Right renal cortex interstitium (tissue), 3 donors: ENCODE measurements around the gene HIGD1A. TPM values are rescaled to one million over a fixed set of nuclear protein-coding genes. Genes with fewer than 3 reads are reported as not detected.
A peak's percentile ranks its signal among the peaks of the same experiment; 100 is the strongest.

Source experiments
- DNase-seq, 3 donors: peaks; one replicate each; pipeline ENCODE4 v3.0.0-alpha.2; 2013; ENCODE audit warnings: low read depth in 3 of 3, low spot score in 2 of 3
- polyA plus RNA-seq, 3 donors: library from polyadenylated mRNA; unstranded; fragments of 120-200 nt; gene quantifications; one replicate each; pipeline ENCODE4 v1.2.1, GENCODE V29; 2013; ENCODE audit not compliant: insufficient read length in 3 of 3

HIGD1A gene
- polyA plus RNA-seq, 3 donors = 168 to 202 (median 185) TPM

- no peak for DNase-seq
These were observed 42.1 kb downstream of the HIGD1A start for GRCh38 chr3:42762046-42762724.

DNA sequence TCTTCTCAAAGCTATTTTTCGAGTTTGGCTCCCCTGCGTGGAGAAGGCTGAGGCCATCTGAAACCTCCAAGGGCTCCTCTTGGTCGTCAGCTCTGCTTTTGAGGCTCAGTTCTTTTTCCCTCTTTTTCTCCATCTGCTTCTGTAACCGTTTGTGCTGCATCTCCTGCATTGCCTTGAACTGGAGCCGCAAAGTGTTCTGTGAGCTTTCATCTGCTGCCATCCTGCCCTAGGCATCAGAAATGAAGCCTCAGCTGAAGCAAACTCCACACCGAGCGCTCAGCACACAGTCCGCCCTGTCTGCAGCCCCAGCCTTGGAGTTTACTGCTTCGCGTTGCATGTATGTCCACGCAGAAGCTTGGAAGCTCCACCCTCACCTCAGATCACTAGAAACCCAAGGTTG lies 46.2 kb downstream of the HIGD1A start:
- DNase-seq = no peak

- no peak for DNase-seq
These were observed 47.5 kb downstream of the HIGD1A start for GRCh38 chr3:42756681-42757213.

- no peak for DNase-seq
These were observed 48.4 kb downstream of the HIGD1A start for GRCh38 chr3:42755681-42756578.

DNA sequence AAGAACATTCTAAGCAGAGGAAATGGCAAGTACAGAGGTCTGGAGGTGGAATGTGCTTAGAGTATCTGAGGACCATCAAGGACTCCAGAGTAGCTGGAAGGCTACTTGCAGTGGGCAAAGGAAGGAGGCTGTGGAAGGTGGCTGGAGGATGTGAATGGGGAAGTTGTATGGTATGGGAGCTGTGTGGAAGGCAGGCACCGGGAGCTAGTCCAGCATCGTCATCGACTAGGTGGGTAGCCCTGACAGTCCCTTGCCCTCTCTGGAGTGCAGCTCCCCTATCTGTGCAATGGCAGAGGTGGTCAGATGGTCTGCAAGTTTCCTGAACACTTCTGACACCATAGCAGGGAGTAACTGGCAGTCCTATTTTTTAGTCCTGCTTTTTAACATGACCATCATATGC lies 50.5 kb downstream of the HIGD1A start:
- DNase-seq = no peak

DNA sequence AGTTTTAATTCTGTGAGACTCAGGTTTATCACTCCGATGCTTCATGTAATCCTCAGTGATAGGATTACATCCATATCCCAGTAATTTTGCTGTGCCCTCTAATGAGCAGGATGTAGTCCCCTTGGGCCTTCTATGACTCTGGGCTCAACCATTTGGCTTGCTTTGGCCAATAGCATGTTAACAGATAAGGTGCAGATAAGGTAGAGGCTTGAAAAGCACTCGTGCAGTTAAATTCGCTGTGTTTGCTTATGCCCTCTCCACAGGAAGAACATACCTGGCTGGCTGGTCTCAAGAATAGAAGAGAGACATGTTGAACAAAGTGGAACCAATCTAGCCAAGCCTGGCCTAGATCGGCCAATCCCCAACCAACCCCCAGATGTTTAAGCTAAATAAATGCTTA lies 51.3 kb downstream of the HIGD1A start:
- DNase-seq = no peak

- no peak for DNase-seq
These were observed 51.8 kb downstream of the HIGD1A start for GRCh38 chr3:42752441-42752840.

DNA sequence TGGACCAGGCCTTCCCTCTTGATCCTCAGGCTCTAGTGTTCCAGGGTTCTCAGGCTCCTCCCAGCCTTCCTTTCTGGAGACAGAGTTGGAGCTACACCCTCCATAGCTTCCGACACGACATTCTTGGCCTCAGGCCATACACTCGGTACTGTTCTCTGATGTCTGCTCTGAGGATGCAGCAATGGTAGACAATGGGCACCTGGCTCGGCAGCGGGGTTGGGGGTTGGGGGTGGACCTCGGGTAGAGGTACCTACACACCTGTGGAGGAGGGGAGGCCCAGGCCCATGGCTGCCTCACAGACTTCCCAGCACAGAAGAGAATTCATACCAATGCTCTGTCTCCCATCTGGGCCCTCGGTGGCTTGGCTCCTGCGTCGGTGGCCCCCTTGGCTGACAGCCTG lies 52.7 kb downstream of the HIGD1A start:
- no peak for DNase-seq

DNA sequence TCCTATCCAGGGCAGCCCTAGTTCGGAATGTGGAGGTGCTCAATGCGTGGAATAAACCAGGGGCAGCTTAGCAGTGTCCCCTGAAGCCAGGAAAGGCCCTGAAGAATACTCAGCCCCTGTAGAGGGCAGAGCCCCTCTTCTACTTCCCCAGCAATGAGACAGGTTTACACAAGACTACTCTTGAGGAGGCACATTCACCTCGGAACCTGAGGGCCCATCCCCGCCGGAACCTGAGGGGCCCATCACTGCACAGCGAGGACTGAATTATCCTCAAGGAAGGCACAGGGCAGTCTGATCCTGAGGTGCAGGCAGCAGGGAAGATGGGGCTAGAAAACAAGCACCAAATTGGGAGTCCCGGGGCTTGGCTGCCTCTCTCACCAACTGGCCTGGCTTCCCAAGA lies 53.5 kb downstream of the HIGD1A start:
- DNase-seq = no peak

GRCh38 chr3:42749753-42750231 lies 54.5 kb downstream of the HIGD1A start:
- no peak for DNase-seq

DNA sequence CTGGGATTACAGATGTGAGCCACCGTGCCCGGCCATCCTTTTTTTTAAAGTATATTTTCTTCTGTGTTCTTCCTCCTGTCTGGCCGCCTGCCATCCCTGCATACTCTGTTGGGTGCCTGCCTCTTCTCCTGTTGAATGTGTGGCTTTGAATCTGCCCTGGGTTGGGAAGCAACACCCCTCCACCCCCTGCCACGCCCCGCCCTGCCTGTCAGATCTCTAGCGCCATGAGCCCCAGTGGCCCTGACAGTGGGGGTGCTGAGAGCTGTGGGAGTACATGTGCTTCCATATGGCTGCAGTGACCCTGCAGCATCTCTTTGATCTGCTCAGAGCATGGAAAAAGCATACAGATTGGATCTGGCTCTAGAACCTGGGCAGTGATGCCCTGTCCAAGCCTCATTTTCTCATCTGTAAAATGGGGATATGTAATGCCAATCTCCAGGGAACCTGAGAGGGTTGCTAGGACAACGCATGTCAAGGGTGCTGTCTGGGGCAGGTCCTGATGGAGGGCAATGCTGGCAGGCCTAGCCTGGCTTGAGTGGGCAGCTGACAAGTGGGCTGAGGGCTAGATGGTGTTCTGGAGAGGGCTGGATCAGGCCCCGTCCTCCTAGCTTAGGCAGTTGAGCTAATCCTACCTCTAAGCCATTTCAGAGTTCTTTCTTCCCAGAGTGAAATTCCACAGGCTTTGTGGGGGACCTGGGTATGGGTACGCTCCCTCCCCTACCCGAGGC lies 55.1 kb downstream of the HIGD1A start:
- no peak for DNase-seq

- no peak for DNase-seq
These were observed 56.7 kb downstream of the HIGD1A start for GRCh38 chr3:42747581-42747980.

DNA sequence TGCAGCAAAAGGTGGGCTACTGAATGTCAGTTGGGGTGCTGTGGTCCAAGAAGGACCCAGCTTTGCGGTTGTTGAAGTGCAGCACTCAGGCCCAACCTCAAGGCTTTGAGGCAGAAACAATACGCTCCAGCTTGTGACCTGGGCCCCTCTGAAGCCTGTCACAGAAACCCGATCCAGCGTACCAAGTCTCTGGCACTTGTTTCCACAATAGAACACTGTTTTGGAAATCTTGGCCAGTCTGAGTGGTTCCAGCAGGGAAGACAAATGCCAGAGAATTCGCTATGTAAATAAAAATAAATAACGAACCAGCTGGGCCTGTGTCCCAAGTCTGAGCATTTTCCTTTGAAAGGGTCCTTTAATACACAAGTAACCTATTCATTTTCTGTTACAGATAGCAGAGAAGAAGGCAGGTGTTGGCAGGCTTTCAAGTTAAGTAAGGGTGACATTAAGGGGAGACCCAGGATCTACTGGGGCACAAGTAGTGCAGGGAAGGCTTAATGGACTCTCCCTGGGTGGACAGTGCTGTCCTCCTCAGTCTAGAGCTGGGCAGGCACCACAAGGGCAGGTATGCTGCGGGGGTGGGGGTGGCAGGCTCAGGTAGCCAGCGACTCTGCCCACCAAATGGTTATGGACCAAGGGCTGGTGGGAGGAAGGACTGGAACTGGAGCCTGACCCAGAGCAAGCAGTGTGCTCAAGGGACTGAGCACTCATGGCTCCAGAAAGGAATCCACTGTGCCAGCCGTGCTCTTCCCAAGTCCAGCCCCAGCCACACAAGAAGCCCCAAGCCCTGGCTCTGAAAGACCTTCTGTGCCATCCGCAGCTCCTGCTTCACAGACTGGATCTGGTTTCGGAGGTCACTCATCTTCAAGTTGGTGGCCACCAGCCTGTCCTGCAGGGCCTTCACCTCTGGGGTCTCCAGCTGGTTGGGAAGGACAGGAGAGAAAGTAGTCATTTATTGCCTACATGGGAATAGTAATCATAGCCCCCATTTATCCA lies 57.5 kb downstream of the HIGD1A start:
- peak; percentile 50 to 73 (median 65) for DNase-seq

DNA sequence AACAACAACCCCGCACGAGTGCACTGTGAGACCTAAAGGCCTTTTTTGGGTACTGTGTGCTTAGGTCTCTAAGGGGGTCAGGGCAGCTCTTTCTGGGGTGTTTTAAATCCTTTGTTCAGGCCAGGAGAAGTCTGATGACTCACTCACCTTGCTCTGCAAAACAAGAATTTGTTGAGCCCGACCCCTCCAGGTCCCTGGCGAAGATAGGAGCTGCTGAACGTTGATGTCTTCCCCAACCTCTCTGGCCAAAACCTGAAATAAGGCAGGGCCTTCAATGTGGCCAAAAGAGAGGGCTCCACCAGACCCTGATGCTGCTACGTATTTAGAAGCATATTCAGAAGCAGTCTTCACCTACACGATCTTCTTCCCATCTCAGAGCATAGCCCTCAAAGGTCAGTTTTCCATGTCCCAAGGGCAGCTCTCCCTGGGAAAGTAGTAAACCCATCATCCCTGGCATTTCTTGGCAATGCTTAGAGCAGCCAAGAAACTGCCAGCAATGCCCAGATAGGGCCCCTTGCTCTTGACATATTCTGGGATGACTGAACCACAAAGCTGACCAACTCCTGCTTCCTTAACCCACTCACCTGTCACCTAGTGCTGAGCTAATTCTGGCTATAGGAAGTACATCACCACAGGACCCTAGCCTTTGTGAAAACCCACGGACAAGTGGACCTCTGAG lies 58.4 kb downstream of the HIGD1A start:
- DNase-seq = no peak

GRCh38 chr3:42745291-42745745 lies 59.0 kb downstream of the HIGD1A start:
- DNase-seq = peak in 2 of 3 donors; percentile 47

DNA sequence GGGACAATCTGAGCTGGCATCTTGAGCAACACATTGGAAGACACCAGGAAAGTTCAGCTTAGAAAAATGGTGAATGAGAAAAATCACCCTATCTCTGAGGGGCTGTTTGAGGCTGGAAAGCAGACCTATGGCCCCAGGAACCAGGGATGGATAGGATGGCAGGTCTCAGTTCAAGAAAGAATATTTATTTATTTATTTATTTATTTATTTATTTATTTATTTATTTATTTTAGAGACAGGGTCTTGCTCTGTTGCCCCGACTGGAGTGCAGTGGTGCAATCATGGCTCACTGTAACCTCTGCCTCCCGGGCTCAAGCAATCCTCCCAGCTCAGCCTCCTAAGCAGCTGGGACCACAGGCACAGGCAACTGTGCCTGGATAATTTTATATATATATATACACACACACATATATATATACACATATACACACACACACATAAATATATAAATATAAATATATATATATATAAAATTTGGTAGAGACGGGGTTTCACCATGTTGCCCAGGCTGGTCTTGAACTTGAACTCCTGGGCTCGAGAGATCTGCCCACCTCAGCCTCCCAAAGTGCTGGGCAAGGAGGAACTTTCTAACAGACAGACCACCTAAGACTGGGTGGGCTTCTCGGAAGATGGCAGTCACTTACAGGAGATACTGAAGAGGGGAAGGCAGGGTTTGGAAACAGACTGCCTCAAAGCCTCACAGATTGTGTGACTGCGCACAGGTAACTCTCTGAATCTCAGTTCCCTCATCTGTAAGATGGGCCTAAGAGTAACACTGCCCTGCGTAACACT lies 60.9 kb downstream of the HIGD1A start:
- no peak for DNase-seq

- no peak for DNase-seq
These were observed 61.6 kb downstream of the HIGD1A start for GRCh38 chr3:42742688-42743087.

- DNase-seq = no peak
These were observed 62.0 kb downstream of the HIGD1A start for GRCh38 chr3:42742259-42742658.
